Ecto neural progenitor cell (in vitro differentiated cells): Measurements from ENCODE around the gene NYNRIN.
A peak's percentile ranks its signal among the peaks of the same experiment; 100 is the strongest.

Source experiments
- DNase-seq: peaks from one replicate; pipeline ENCODE4 v3.0.0-alpha.2; 2018; ENCODE audit warnings: low spot score

Gene NYNRIN

DNA sequence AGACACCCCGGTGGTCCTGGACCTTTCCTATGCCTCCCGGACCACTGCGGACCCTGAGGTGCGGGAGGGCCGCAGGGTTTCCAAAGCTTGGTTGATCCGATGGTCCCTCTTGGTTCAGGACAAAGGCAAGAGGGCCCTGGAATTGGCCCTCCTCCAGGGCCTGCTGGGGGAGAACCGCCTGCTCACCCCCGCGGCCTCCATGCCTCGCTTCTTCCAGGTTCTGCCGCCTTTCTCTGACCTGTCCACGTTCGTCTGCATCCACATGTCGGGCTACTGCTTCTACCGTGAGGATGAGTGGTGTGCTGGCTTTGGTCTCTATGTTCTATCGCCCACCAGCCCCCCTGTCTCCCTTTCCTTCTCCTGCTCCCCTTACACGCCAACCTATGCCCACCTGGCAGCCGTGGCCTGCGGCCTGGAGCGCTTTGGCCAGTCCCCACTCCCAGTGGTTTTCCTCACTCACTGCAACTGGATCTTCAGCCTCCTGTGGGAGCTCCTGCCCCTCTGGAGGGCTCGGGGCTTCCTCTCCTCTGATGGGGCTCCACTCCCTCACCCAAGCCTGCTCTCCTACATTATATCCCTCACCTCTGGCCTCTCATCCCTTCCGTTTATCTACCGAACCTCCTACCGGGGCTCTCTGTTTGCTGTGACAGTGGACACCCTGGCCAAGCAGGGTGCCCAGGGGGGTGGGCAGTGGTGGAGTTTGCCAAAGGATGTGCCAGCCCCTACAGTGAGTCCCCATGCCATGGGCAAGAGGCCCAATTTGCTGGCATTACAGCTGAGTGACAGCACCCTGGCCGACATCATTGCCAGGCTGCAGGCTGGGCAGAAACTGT, 16.8 kb downstream of the NYNRIN start:
- no peak for DNase-seq

DNA sequence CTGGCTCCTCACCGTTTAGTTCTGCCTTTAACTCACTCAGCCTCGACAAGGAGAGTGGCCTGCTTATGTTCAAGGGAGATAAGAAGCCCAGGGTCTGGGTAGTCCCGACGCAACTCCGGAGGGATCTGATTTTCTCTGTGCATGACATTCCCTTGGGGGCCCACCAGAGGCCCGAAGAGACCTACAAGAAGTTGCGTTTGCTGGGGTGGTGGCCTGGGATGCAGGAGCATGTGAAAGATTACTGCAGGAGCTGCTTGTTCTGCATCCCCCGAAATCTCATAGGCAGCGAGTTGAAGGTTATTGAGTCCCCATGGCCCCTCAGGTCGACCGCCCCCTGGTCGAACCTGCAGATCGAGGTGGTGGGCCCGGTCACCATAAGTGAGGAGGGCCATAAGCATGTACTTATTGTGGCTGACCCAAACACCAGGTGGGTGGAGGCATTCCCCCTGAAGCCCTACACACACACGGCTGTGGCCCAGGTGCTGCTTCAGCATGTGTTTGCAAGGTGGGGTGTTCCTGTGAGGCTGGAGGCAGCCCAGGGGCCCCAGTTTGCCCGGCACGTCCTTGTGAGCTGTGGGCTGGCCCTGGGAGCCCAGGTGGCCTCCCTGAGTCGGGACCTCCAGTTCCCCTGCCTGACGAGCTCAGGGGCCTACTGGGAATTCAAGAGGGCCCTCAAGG, 17.6 kb downstream of the NYNRIN start:
- no peak for DNase-seq

DNA sequence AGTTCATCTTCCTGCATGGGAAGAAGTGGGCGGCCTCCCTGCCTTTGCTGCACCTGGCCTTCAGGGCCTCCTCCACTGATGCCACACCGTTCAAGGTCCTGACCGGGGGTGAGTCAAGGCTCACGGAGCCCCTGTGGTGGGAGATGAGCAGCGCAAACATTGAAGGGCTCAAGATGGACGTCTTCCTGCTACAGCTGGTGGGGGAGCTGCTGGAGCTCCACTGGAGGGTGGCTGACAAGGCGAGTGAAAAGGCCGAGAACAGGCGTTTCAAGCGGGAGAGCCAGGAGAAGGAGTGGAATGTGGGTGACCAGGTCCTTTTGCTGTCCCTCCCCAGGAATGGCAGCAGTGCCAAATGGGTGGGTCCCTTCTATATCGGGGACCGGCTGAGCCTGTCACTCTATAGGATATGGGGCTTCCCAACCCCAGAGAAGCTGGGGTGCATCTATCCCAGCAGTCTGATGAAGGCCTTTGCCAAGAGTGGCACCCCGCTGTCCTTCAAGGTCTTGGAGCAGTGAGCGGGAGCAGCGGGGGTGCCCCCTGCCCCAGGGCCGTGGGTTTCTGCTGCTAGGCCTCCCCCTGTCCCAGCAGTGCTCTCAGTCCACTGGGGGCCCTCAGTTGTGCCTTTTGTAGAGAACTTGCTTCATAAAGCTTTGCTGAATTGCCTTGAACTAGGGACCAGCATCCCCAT, 18.3 kb downstream of the NYNRIN start:
- no peak for DNase-seq

DNA sequence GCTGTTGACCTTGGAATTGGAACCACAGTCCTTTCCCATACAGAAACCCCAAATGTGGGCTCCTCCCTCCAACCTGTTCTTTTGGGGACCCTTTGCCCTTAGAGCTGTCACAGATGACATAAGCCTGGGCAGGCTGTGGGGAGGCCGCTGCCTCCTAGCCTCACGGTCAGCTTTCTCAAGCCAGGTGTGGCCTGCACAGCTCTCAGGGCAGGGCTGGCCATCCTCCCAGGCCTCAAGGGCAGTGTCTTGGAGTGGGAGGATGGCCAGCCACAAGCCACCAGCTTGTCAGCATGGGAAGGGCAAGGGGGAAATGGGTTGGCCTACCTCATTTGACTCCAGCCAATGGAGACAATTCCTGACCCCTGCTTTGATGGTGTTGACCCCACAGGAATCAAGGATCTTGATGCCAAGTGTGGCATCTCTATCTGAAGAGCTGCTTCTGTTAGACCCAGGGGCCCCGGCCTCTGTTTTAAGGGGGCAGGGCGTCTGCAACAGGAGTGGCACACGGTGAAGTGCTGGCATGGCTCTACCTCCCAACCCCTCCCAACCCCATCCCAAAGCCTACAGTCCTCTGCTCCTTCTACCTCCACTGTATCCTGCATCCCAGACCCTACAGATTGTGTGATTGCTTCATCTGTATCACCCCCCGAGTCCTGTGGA, 19.2 kb downstream of the NYNRIN start:
- DNase-seq: no peak

DNA sequence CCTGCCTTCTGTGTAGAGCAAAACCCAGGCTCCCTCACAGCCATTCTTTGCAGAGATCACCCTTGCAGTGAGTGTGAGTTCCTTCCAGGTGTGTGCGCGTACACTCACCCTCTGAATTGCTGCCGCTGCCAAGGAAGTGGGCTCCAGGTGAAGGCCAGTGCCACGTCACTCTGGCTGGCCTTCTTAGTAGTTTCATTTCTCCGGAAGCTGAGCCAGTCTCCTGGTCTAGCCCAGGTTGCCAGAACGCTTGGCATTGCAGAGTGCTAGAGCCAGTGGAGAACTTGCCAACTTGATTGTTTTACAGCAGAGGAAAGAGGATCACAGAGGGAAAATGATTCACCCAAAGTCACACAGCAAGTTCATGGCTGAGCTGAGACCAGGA, 19.7 kb downstream of the NYNRIN start:
- no peak for DNase-seq

DNA sequence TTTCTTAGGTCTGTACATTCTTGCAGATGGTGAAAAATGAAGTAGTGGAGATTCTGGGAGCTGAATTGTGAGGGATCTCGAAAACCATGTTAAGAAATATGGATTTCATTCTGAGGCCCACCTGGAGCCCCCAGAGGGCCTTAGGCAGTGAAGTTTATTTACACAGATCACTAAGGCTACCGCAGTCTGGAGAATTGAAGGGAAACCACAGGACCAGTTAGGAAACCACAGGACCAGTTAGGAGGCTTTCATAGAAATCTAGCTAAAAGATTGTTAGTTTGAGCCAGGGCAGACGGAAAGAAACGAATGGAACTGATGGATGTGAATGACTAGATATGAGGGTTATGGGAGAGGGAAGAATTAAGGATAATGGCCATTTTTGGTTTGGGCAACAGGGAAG, 23.5 kb downstream of the NYNRIN start:
- no peak for DNase-seq

DNA sequence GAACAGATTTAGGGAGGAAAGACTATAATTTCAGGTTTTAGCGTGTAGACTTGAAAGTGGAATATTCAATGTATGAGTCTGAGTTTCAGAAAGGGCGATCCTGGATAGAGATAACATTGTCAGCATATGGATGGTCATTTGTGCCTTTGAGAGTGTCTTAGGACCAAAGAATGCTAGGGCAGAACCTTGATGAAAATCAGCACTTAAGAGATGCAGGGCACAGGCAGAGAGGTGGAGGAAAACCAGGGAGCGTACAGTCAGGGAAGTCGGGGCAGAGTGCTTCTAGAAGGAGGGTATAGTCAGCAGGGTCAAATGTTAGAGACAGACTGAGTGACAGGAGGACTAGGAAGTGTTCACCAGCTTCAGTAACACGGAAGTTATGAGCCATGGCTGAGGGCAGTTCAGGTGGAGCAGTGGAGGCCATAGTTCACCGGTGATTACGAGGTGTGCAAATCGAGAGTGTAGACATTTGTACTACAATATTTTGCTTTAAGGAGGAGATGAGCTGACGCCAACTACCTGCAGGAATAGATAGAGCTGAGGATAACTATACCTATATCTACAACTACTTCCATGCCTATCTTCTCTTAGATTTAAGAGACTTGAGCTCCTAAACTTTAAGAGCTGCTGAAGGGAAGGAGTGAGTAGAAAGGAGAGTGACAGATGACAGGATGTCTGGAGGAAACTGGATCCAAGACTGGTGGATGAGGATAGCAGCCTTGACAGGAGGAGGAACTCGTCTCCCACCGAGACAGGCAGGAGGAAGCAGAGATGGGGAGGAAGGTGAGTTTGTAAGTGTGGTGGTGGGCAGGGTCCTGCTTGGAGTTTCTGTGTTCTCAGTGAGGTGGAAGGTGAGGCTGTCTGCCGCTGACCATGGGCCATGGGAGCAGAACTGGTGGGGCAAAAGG, 24.1 kb downstream of the NYNRIN start:
- no peak for DNase-seq

DNA sequence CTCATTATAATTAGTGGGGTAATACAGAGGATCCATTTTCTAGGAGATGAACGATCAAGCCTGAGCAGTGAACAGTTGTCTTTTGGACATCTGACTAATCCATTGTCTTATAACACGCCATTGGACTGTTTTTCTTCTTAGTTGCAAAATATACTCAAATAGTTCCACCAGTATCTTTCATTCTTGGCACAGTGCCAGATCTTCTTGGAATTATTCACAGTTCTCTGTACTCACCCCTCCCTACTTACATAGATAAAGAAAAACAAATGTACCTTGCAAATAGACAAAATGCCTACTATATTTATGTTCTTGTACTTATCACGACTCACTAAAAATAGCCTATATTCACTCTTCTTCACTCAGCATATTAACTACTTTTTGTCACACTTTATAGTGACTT, 26.9 kb downstream of the NYNRIN start:
- no peak for DNase-seq

DNA sequence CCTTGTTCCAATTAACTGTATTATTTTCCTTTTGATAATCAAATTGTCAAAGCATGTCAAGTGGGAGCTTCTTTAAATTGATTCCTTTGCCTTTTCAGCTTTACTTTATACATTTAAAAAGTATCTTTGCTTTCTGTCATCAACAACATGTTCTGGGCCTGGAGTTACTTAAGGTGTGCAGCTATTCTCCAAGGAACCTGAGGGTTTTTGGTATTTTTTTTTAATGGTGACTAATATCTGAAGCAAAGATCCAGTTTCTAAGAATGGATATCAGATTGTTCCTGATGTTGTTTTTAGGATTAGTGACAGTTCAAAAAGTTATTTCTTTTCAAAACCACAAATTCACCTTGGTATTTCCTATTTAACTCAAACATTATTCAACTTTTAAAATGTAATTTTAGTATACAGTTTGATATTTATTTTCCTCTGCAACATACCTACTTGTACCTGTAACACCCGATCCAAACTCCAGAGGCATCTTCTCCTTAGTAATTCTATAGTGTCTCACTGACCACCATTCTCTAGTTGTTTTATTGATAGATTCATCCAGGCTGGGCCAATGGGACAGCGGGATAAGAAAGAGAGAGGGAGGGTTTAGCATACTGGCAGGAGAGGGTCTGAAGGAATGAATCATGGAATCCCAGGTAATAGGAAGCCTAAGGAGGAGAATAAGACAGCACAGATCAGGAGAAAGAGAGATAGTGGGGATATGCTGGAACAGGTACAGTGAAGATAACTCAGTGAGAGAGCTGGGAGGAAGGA, 27.5 kb downstream of the NYNRIN start:
- DNase-seq: peak; percentile 3

DNA sequence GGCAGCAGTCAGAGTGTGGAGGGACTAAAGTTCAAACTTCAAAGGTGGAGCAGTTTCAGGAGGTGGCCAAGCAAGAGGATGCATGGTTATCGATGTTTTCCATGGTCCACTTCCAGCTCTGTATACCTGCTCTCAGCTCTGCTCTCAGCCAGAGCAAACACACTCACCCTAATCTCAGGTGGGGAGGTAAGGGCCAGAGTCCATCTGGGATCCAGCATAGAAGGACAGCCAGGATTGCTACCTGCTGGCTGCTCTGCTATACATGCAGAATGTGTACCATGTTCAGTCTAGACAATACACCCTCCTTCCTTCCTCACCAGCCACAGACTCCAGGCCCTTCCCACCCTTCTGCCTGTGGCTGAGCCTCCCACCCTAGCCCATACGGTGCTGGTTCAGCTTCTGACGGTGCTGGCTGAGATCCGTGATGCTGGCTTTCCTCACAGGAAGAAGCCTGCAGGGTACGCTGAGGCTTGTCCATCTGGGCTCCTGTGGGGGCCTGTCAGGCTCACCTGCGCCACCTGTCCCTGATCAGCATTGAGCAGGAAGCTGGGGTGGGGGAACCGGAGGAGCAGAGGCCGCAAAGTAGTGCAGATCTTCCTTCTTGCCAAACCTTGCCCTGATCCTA, 28.2 kb downstream of the NYNRIN start:
- peak; percentile 41 for DNase-seq

DNA sequence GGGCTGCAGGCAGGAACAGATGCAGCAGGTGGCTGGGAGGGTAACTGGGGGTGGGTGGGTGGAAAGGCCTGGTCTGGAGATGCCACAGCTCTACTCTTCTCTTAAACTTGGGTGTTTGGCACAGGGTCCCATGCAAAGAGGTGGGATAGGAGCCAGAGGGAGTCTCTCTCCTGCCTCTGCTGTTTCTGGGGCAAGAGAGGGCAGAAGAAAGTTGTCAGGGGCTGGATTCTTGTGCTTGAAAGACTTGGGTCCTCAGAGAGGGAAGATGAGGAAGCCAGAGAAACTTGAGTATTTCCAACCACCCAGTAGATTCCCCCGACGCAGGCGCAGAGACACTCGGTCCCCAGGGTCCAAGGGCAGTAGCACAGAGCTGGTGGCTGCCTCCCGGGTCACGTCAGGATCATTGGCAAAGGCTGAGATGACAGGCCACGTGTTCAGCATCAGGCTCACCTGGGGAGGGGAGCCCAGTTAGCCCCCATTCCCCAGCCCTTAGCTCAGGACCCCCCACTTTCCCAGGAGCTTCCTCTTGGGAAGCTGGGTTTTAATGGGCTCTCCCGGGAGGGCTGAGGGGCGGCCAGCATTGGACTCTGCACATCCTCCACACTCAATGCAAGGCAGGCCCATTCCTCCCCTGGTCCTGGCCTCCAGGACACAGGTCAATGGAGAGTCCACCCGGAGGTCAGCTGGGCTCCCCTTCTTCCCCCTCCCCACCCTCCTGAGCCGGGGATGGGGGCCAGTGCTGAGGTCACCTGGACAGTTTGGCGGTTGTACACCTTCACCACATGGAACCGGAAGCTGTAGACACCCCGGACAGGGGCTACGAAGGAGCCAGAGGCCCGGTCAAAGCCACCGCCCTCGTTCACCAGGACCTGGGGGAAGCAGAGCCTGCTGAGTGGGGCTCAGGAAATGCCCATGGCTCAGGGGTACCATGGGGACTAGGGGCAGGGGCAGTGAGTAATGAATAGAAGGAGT, 29.0 kb downstream of the NYNRIN start:
- DNase-seq: peak; percentile 42

DNA sequence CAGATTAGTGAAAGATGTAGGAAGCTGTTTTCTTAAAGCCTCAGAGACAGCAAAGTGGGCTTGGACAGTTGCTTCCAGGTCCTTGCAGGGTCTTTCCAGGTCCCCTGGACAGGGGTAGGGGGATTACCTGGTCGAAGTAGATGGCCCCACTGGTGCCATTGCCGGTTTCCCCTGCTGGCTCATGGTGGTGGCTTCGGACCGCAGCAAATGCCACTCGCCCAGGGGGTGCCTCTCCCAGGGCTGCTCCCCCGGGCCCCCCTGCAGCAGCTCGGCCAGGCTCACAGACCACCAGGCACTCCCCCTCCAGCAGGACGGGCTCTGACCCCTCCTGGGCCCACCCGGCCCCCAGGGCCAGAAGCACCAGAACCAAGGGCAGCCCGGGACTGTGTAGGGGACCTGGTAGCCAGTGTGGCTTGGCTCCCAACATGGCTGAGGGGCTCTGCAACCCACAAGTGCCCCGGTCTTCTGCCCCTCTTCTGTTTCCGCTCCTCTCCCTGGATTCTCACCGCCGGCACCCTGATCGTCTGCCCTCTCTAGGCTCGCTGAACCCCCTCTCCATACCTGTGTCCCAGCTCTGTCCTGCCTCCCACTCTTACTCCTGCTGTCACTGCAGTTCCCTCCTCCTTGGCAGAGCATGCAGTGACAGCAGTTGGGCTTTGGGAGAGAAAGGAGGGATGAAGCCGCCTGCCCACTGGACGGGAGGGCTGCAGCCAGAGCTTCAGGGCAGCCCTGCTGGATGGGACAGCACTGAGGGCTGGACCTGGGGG, 30.0 kb downstream of the NYNRIN start:
- peak; percentile 42 for DNase-seq

DNA sequence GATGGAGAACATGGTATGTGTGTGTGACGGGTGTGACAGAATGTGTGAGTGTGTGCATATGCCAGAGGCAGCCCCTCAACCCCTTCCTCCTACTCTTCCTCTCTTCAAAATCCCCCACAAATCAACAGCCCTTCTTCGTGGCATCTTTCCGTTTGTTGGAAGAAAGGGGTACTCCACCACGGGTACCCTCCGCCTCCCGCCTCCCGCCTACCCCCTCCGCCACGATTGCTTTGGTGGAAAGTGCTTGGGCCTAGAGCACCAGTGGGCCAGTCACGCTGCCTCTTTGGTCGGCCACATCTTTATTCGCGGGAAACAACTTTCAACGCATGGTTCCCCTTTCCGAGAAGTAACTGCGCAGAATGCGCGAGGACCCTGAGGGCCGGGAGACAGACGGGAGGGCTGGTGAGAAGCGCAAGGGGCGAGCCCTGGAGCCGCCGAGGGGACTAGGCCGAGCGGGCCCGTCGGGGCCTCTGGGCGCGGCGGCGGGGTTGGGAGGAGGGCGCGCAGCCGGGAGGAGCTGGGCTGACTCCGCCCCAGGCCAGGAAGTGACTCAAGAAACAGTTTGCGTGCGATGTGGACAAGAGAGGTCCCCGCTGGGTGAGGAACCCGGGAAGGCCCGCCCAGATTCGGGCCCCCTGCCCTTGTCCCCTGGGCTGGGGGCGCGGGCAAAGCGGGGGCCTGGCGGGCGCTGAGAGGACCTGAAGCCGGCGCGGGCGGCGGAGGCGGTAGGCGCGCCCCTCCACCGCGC, 30.8 kb downstream of the NYNRIN start, which contains the start of the genes CBLN3 and KHNYN:
Gene CBLN3 (minus strand): TSS at position 274 of the 748 bp plus-strand sequence. CDS start 614 bp downstream, outside the sequence.
Gene KHNYN (plus strand): TSS at position 560 of the 748 bp plus-strand sequence. CDS start 777 bp downstream, outside the sequence.
- DNase-seq: peak; percentile 87

DNA sequence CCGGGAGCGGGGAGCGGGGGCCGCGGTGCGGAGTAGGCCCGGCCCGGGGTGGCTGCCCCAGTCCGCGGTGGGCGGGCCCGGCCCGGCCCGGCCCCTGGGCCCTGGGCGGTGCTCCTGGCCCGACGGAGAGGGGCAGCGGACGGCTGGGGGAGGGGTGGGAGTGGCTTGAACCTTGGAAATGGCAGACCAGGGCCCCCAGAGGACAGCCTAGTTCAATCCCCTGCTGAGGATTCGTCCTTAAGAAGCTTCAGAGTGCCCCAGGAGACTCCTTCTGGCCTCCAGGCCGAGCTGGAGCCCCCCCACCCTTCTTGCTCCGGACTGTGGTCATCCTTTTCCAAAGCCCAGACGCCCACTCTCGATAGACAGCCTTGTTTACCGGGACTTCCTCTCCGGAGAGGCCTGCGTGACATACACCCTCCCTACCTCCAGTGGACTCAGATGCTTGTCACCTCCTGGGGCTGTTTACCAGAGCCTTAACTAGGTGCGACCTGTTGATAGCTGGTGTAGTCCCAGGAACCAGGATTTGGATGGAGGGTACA, 31.4 kb downstream of the NYNRIN start:
- no peak for DNase-seq

DNA sequence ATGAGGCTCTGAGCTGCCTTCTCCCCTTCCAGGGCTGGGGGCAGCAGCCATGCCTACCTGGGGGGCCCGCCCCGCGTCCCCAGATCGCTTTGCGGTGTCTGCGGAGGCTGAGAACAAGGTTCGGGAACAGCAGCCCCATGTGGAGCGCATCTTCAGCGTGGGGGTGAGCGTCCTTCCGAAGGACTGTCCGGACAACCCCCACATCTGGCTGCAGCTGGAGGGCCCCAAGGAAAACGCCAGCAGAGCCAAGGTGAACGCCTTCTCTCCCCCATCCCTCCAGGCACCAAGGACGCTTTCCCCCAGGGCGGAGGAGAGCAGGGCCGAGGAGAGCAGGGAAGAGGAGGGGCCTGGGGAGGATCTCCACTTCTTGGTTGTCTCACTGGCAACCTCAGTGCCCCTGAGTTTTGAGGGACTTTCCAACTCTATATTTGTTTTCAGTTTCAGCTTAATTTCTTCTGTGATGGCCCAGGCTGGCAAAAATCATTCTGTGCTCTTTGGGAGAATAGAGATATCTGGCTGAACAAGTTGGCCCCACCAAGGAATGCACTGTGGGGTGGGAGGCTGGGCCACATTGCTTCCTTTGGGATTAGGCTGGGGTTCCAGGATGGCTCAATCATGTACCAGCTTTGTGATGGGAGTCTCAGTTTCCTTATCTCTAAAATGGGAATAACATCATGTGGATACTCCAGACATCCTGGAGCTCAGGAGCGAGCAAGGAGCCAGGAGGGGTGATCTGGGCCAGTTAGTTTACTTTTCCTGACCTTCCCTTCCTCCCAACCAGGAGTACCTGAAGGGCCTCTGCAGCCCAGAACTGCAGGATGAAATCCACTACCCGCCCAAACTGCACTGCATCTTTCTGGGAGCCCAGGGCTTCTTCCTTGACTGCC, 32.1 kb downstream of the NYNRIN start:
- DNase-seq: no peak
